Posterior cingulate gyrus (tissue), 11 donors: ENCODE data around the gene NHEJ1.
A peak's percentile ranks its signal among the peaks of the same experiment; 100 is the strongest.

Experiments
- DNase-seq, 10 donors: peaks; one replicate each; pipeline versions ENCODE4 v3.0.0 to v3.0.0-alpha.2; 2020 to 2021; ENCODE audit warnings: mixed read lengths in 3 of 10
- intact Hi-C: fragments of 100-400 bp; cut with DNase I; formaldehyde crosslinking; loops from one replicate; pipeline ENCODE4 v1.15.1; 2023

The NHEJ1 gene

DNA sequence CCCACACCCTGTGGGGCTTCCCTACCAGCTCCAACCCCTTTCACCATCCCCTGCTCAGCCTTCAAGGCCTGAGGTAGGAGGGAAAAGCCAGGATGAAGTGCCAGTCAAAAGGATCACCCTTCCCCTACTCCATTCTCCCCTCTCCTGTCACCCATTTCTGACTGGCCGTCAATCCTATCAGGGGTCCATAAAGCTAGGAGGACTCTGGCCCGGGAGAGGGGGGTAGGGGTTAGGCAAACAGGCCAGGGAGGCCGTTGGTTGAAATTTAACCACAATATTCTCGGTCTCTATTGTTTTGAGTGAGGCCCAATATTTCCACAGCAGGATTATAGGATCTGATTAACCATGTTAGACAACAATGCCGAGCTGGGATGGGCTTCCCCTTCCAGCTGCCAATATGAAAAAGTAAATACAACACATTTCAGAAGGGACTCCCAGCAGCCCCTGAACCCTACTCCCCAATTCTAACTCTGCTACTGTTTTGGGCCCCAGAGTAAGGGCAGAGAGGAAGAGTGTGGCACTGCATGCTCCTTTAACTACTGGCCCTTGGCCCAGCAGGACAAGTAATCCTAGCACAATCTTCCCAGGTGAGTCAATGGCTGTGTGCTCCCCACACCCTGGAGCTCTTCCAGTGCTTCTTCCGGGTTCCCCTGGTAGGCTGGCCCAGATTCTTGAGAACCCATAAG is 89.3 kb downstream of the NHEJ1 start:
- DNase-seq, result no peak
- intact Hi-C loops, result no loop called here

GRCh38 chr2:219065484-219065883 is 95.1 kb downstream of the NHEJ1 start:
- no peak for DNase-seq
- intact Hi-C loops, result no loop called here

DNA sequence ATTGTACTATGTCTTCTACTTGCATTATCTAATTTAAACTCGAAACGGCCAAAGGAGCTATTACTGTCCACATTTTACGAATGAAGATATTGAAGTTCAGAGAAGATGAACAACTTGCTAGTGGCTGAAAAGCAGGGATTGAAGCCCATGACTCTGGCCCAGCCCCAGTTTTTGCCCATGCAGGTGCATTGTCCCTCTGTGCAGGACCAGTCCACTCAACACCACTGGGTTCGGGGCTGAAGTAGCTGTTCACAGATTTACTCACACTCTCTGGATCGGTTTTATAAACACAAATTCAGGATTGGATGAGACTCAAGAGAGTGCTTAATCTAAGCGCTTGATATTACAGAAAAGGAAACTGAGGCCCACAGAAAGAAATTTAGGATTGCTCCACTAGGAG is 98.5 kb downstream of the NHEJ1 start:
- intact Hi-C loops, result no loop called here
- no peak for DNase-seq

DNA sequence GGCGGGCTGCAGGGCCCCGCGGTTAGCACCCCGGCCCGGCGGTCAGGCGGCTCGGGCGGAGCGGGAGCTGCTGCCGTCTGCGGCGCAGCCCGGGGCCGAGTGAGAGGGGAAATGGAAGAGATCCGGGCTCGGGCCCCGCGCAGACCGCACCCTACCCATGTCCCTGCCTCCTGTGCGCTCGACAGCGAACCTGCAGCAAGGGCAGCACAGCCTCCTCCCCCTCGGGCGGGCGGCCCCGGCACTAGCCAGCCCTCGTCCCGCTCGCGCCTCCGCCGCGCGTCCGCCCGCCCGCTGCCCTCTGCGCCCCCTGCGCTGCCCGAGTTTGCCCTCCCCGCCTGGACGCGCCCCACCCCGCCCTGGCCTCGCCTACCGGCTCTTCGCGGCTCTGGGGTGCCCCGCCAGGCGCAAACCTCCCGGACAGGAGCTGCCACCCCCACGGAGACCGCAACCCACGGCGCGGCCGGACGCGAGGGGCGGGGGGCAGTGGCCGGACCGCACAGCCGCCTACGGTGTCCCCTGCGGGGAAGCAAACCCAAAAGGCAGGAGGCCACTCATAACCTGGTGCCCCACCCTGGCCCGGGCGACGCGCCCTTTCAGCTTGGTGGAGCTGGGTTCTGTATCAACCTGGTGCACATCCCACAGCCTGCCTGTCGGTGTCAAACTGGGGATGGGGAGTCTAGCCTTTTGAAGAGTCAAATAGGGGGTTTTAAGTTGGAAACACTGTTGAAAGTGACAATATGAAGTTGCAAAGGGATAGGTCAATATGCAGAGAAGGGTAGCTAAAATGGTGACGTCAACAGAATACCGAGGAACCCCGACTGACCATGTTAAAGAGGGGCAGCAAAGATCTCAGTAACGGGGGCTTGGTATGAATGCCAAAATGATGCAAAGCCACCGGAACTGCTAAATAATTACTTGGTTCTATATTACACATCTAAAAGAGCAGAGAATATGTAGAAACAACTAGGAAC is 99.5 kb downstream of the NHEJ1 start, which contains the start of gene IHH:
IHH (minus strand) TSS at position 101 of the 971 bp plus-strand sequence. CDS start 454 bp downstream, outside the sequence.
- intact Hi-C loops, result no loop called here
- no peak for DNase-seq

DNA sequence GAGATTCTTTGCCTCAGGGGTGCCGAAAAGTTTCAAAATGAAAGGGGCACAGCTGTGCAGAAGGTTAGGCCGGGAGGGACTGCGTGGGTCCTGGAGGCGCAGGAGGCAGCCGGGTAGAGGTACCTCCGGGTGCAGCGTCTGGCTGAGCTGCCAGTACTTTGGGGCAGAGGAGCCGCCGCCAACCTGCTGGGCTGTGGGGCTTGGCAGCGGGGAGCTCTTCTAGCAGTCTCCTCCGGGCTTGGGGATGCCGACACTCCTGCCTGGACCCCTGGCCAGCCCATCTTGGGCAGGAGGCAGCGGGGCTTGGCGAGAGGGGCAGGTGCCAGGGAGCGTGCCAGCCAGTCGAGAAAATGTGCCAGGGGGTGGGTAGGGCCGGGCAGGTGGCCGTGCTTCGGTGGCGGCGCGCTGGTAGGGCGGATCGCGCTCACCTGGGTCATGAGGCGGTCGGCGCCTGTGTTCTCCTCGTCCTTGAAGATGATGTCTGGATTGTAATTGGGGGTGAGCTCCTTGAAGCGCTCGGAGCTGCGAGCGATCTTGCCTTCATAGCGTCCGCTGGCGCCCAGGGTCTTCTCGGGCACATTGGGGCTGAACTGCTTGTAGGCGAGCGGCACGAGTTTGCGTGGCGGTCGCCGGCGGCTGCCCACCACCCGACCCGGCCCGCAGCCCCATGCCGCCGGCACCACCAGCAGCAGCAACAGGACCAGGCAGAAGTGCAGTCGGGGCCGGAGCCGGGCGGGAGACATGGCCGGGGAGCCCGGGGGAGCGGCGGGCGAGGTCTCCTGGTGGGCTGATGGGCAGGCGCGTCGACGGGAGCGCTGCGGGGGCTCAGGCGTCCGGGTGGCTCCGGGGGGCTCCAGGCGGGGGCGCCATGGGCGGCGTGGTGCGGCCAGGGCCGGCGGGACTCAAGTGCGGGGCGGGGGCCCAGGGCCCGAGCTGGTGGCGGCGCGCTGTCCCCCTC is 100.6 kb downstream of the NHEJ1 start:
- intact Hi-C loops, result loop anchor here (2.0 to 10.0 kb wide), 2 partner anchors 65 to 95 kb away; partner anchors contain the start of gene CRYBA2
- peak in 1 of 10 donors; percentile 72 for DNase-seq

GRCh38 chr2:219059375-219059724 is 101.3 kb downstream of the NHEJ1 start:
- intact Hi-C loops, result loop anchor here (2.0 to 10.0 kb wide), 2 partner anchors 65 to 95 kb away; partner anchors contain the start of gene CRYBA2

GRCh38 chr2:219058541-219059374 is 101.9 kb downstream of the NHEJ1 start:
- DNase-seq, result peak in 1 of 10 donors; percentile 66
- intact Hi-C loops, result loop anchor here (1.0 to 10.0 kb wide), 3 partner anchors 61 to 96 kb away; partner anchors contain the start of gene CRYBA2

More at GRCh38 chr2:219059375-219059724, 101.3 kb downstream of the NHEJ1 start:
- DNase-seq, result no peak

DNA sequence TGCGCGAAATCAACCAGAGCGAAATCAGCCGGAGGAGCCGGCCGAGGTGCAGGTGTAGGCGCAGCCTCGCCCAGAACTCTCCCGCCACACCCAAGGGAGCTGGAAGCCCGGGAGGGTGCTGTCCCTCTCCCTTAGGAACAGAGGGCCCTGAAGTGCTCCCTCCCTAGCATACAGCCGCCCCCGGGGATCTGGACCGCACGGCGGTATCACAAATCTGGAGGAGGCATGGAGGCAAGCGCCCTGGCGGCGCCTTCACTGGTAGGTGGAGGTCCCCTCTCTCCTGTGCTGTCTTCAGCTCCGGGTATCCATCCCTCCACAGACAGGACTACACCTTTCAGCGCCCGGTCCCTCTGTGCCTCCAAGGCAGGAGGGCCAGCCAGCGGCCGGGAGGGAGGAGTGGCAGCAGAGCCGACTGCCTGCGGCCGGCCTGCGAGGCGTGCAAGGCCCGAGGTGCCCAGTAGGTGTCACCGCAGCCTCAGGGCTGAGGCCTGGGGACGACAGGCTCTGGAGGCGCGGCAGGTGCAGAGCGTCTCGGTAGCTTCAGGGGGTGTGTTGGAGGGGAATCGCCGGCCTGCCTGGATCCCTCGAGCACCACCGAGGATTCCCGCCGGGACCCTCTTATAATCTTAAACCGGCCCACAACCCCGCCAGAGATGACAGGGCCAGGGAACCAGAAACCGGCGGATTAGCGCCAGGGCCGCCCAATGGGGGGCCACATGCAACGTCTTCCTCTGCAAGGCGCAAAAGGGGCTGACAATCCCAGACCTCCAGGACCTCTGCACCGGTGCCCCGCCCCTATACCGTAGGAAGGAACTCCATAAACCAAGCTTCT is 102.7 kb downstream of the NHEJ1 start:
- DNase-seq, result peak; percentile 74 to 97 (median 79)
- intact Hi-C loops, result loop anchor here (1.0 to 10.0 kb wide), 3 partner anchors 61 to 97 kb away; partner anchors contain the start of gene CRYBA2

DNA sequence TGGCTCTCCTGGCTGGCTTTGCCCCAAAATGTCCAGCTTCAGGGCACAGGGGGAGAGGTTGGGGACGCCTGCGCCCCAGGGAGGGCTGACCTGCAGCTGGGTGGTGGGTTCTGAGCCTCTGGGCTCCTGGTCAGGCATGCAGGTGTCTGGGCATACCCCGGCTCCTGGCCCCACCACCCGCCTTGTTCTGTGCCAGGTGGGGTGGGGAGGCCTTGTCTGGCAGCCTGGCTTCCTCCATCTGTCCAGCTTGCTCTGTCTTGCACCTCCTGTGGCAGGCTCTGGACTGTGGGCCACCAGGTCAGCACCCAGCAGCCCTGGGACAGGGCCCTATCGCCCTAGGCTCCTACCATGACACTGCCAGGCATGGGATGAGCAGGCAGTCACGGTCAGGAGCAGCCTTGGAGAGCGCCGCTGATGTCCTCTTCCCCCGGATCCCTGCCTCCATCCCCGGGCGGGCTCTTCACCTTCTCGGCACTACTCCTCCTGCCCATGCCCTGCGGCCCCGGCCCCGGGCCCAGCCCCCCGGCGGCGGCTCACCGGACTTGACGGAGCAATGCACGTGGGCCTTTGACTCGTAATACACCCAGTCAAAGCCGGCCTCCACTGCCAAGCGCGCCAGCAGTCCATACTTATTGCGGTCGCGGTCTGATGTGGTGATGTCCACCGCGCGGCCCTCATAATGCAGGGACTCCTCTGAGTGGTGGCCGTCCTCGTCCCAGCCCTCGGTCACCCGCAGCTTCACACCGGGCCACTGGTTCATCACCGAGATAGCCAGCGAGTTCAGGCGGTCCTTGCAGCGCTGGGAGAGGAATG is 103.5 kb downstream of the NHEJ1 start:
- intact Hi-C loops, result loop anchor here (10.0 kb wide), 1 partner anchor 62 kb away; the partner anchor contains the start of gene CRYBA2
- peak in 2 of 10 donors; percentile 72 to 84 for DNase-seq

- intact Hi-C loops, result loop anchor here (10.0 kb wide), 1 partner anchor 62 kb away; the partner anchor contains the start of gene CRYBA2
Observed at GRCh38 chr2:219056176-219056895, 104.3 kb downstream of the NHEJ1 start.

DNA sequence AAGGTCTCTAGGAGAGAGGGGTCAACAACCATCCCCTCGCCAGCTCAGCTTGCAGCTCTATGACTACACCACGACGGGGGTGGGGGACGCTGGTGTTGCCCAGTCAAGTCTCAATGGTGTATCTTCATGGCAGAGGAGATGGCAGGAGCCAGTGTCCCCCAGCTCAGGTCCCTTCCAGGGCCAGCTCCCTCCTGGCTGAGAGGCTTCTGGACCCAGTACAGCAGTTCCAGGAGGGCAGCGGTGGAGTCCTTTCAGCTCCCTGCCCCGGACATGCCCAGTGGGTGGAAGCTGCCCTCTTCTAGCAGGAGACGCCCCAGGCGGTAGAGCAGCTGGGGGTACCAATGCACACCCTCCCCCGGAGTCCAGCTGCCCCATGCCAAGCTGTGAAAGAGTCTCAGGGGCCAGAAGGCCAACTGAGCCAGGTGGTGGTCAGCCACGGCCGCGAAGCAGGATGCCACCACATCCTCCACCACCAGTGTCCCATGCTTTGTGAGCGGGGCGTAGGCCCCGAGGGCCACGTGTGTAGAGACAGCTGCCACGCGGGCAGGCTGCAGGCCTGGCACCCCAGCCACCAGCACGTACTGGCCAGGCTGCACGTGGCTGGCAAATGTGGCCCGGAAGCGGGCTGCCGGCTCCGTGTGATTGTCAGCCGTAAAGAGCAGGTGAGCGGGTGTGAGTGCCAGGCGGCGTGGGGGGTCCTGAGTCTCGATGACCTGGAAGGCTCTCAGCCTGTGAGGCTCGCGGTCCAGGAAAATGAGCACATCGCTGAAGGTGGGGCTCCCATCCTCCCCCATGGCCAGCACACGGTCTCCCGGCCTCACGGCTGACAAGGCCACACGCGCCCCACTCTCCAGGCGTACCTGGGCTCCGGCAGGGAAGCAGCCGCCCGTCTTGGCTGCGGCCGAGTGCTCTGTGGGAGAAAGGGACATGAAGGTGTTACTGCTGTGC is 105.4 kb downstream of the NHEJ1 start:
- intact Hi-C loops, result loop anchor here (10.0 kb wide), 1 partner anchor 60 kb away; the partner anchor contains the start of gene CRYBA2
- peak in 2 of 10 donors; percentile 64 to 72 for DNase-seq

More at GRCh38 chr2:219056176-219056895, 104.3 kb downstream of the NHEJ1 start:
- peak in 1 of 10 donors; percentile 78 for DNase-seq

- intact Hi-C loops, result no loop called here
- no peak for DNase-seq
Observed at GRCh38 chr2:219049282-219049681, 111.3 kb downstream of the NHEJ1 start.

DNA sequence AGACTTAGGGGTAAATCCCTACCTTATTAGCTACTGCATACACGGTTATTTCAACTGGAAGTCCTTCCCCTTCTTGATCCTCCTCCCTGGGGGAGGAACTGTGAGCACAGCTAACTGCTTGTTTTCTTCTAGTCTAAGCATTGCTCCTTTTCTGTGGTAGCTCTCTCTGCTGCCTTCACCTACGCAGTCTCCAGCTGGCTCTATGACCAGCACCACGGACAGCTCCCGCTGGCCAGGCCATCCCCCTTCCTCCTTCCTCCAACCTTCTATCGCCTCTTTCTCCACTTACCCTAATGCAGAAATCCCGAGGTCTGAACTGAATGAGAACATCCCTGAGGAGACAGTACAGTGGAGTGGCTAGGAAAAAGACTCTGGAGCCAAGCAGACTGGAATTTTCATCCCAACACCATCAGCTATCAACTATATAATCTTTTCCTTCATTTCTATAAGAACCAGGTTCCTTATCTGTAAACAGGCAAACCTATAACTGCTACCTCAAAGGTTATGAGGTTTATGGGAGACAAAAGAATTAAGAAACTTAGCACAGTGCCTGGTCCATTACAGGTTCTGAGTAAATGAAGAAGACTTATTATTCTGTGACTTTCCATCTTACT is 114.6 kb downstream of the NHEJ1 start:
- intact Hi-C loops, result no loop called here
- peak in 2 of 10 donors; percentile 64 to 80 for DNase-seq

- intact Hi-C loops, result no loop called here
- peak in 1 of 10 donors; percentile 6 for DNase-seq
Observed at GRCh38 chr2:219042750-219043149, 117.9 kb downstream of the NHEJ1 start.

DNA sequence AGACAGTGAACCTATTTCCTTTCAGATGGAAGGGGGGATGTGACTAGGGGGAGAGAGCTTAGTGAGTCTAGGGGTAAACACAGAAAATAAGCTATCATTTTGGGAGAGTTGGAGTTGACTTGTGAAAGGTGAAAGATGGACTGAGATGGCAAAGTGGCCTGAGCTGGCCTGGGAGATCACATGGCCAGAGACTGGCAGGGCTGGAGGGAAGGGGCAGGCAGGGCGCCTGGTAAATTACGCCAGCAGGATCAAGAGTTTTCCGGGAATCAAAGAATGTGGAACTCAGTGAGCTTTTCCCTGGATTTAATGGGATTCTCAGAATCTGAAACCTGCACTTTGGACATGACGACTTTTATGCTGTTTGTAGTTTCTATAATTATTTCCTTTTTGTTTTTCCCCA is 118.5 kb downstream of the NHEJ1 start:
- DNase-seq, result peak in 1 of 10 donors; percentile 8
- intact Hi-C loops, result no loop called here
